Activated T-helper 2 cell treated with anti-CD3 and anti-CD28 coated beads, Interferon-gamma antibody, Interleukin-2, Interleukin-4, amounts not matched to agents 10 μg/mL and 5 μg/mL and 100 μg/mL, durations not matched to agents 14 hours and 24 hours and 36 hours (primary cell): Measurements from ENCODE around the gene SOWAHD. TPM values are rescaled to one million over a fixed set of nuclear protein-coding genes. Genes with fewer than 3 reads are reported as not detected.
"Not testable (repeated sequence)": the region's sequence is repeated elsewhere in the genome, so short reads cannot be mapped to it uniquely, and the experiment has no call there.

Experiments used
- DNase-seq: peaks from one replicate; pipeline ENCODE4 v3.0.0; 2021; ENCODE audit warnings: low spot score
- H3K27ac Mint-ChIP-seq: one replicate; pipeline ENCODE4 v1.8.0; 2021; ENCODE audit warnings: mixed read lengths
- H3K27me3 Mint-ChIP-seq: one replicate; pipeline ENCODE4 v1.8.0; 2021; ENCODE audit warnings: low read depth, mixed read lengths
- H3K36me3 Mint-ChIP-seq: one replicate; pipeline ENCODE4 v1.8.0; 2021; ENCODE audit warnings: low read depth, mixed read lengths
- H3K4me1 Mint-ChIP-seq: one replicate; pipeline ENCODE4 v1.8.0; 2021; ENCODE audit warnings: low read depth, mixed read lengths
- H3K4me3 Mint-ChIP-seq: one replicate; pipeline ENCODE4 v1.8.0; 2021; ENCODE audit warnings: low read depth, mild to moderate bottlenecking, moderate library complexity, mixed read lengths
- H3K9me3 Mint-ChIP-seq: one replicate; pipeline ENCODE4 v1.8.0; 2021; ENCODE audit warnings: mixed read lengths
- intact Hi-C: fragments of 100-400 bp; cut with micrococcal nuclease; formaldehyde crosslinking; loops from one replicate; pipeline ENCODE4 v1.15.1; 2023
- total RNA-seq: library from RNA; stranded (reverse); gene quantifications from 2 replicates; pipeline ENCODE4 v1.2.3, GENCODE V29; 2022

SOWAHD gene
- total RNA-seq, 1 donor from 2014 or later, result 0.59 TPM

DNA sequence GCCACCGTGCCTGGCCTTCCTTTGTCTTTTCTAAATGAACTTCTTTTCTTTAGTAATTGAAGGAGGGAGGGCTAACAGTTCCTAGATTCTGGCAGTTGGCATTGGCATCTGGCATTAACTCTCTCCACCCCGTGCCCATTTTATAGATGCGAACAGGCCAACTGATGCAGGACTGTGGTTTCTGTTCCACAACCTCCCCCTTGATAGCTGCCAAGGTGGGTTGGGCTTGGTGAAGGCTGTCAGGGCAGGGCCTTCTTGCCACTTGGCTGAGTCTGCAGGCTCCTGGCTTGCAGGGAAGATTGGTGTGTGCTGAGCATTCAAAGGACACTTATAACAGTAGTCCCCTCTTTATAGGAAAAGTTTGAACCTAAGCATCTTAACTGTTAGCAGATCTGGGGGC lies 4.3 kb downstream of the SOWAHD start:
- Mint-ChIP-seq H3K27me3 (no peaks in the 10 kb centered on the region), H3K36me3 (no peaks in the 10 kb centered on the region), H3K9me3 (no peaks in the 10 kb centered on the region), H3K4me3 (no peak overlapping the region), H3K4me1 (peaks cover 14% of the 10 kb centered on the region), H3K27ac (no peak overlapping the region)
- intact Hi-C loops, result no loop called here
- no peak for DNase-seq

DNA sequence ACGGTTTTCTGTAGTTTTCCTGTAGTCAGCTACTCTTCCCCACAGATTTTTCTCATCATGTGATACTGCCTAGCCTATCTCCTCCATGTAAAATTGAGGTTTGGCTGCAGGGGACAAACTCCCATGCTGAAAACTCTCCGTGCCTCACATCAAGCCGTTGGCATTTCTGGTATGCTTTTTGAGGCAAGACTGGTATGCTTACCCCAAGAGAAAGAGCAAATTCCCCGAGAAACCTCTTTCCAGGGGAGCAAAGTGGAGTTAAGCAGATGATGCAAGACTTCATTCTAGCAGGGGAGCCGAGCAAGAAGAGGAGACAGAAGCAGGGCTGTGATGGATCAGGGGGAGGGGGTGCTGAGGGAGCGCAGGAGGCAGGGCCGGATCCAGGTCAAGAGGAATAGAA lies 4.8 kb downstream of the SOWAHD start:
- DNase-seq, result no peak
- intact Hi-C loops, result no loop called here
- Mint-ChIP-seq H3K27me3 (no peaks in the 10 kb centered on the region), H3K4me3 (no peak overlapping the region), H3K4me1 (peaks cover 12% of the 10 kb centered on the region), H3K9me3 (no peaks in the 10 kb centered on the region), H3K36me3 (no peaks in the 10 kb centered on the region), H3K27ac (no peak overlapping the region)

DNA sequence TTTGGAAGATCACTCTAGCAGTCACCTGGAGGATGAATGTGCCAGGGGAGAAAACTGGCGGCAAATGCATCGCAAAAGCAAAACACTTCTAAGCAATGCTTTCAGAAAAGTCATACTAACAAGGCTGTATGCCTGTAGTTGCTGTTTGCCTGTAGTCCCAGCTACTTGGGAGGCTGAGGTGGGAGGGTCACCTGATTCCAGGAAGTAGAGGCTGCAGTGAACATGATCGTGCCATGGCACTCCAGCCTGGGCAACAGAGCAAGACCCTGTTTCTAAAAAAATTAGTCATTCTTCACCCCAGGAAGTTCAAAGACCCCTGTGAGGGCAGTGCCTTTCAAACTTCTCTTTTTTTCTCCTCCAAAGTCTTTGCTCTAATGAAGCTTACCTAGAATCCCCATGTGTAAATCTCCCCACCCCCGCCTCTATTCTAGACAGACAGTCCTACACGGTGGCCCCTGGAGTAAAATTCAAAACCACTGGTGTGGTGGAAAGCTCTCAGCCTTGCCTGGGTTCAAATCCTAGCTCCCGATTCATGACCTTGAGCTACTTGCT lies 5.5 kb downstream of the SOWAHD start:
- no peak for DNase-seq
- no peaks in the 10 kb centered on the region for H3K27me3 Mint-ChIP-seq
- H3K4me3 Mint-ChIP-seq, result no peak overlapping the region
- H3K36me3 Mint-ChIP-seq, result peaks cover 3% of the 10 kb centered on the region
- no peaks in the 10 kb centered on the region for H3K9me3 Mint-ChIP-seq
- intact Hi-C loops, result no loop called here
- peaks cover 12% of the 10 kb centered on the region for H3K4me1 Mint-ChIP-seq
- H3K27ac Mint-ChIP-seq, result no peak overlapping the region

DNA sequence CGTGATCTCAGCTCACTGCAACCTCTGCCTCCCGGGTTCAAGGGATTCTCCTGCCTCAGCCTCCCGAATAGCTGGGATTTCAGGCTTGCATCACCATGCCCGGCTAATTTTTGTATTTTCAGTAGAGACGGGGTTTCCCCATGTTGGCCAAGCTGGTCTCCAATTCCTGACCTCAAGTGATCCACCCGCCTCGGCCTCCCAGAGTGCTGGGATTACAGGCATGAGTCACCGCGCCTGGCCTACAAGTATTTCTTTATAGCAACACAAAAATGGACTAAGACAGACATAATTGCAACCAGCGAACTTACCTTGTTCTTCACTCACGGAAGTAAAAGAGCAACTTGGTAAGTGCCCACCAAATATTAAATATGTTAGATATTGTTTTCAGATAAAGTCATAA lies 10.0 kb downstream of the SOWAHD start:
- H3K4me3 Mint-ChIP-seq, H3K27ac Mint-ChIP-seq, H3K4me1 Mint-ChIP-seq, H3K9me3 Mint-ChIP-seq, intact Hi-C loops, DNase-seq, H3K27me3 Mint-ChIP-seq: not testable (repeated sequence)
- H3K36me3 Mint-ChIP-seq, result peaks cover 16% of the 10 kb centered on the region

- peaks cover 16% of the 10 kb centered on the region for H3K36me3 Mint-ChIP-seq
- H3K4me1 Mint-ChIP-seq, intact Hi-C loops, H3K9me3 Mint-ChIP-seq, H3K4me3 Mint-ChIP-seq, DNase-seq, H3K27ac Mint-ChIP-seq, H3K27me3 Mint-ChIP-seq: not testable (repeated sequence)
These were observed 11.0 kb downstream of the SOWAHD start for GRCh38 chrX:119769388-119769787.

DNA sequence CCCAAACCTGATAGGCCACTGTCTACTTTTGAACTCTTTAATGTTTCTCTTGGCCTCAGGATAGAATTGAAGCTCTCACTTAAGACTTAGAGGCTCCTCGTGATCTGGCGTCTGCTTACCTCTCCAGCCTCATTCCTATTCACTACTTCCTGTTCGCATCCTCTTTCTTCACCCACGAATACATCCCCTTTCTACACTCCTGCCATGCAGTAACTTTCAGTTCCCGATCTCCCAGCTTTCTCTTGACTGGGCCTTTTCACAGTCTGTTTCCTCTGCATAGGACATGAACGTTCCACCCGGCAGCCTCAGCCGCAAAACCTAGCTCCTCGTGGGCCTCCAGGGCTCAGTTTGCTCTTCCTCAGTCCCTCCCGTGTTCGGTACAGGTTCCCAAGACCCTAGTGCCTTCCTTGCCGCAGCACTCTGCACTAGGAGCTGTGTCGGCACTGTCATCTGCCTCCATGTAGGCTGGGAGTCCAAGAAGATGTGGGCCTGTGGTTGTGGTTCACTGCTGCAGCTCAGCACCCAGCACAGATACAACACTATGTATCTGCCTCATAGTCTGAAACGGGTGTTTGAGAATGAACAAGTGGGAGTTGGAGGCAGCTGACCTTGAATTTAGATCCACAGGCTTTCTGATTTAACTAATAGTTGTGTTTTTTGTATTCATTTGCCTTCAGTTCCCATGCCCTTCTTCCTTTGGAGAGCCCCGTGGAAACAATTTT lies 17.3 kb downstream of the SOWAHD start:
- Mint-ChIP-seq H3K36me3 (peaks cover 6% of the 10 kb centered on the region), H3K9me3 (no peaks in the 10 kb centered on the region), H3K27me3 (no peaks in the 10 kb centered on the region), H3K4me3 (no peak overlapping the region), H3K4me1 (peaks cover 5% of the 10 kb centered on the region), H3K27ac (no peak overlapping the region)
- intact Hi-C loops, result no loop called here
- DNase-seq, result no peak

DNA sequence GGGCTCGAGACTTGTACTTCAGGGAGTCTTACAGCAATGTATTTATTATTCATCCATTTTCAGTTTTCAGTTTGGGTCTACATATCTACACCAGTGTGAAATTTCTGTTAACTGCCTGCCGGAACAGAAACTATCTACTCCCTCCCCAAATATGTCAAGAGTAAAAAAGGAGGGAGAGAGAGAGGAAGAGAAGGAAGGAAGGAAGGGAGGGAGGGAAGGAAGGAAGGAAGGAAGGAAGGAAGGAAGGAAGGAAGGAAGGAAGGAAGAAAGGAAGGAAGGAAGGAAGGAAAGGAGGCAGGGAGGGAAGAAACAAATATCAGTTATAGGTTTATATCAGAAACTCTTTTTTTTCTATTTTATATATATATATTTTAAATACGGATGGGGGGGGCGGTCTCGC lies 20.4 kb downstream of the SOWAHD start:
- Mint-ChIP-seq H3K4me1 (peaks cover 7% of the 10 kb centered on the region), H3K4me3 (no peak overlapping the region), H3K27ac (no peak overlapping the region), H3K9me3 (no peaks in the 10 kb centered on the region), H3K27me3 (no peaks in the 10 kb centered on the region), H3K36me3 (peaks cover 20% of the 10 kb centered on the region)
- DNase-seq, result no peak
- intact Hi-C loops, result no loop called here

DNA sequence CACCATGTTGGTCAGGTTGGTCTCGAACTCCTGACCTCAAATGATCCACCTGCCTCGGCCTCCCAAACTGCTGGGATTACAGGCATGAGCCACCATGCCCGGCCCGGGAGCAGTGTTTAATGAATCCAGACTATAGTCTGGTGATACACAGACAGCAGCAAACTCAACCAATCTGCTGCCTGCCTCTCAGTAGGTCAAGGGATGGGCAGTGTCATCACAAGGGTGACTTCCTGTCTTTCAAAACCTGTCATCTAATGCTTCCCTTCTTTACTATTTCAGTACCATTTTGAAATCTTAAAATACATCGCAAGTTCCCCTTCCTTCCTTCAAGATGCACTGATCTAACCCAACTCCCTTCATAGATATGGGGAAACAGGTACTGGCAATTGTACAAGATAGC lies 24.6 kb downstream of the SOWAHD start:
- no peak for DNase-seq
- H3K27ac Mint-ChIP-seq, result no peak overlapping the region
- H3K9me3 Mint-ChIP-seq, result no peaks in the 10 kb centered on the region
- peaks cover 14% of the 10 kb centered on the region for H3K4me1 Mint-ChIP-seq
- H3K4me3 Mint-ChIP-seq, result no peak overlapping the region
- no peaks in the 10 kb centered on the region for H3K27me3 Mint-ChIP-seq
- H3K36me3 Mint-ChIP-seq, result peaks cover 41% of the 10 kb centered on the region
- intact Hi-C loops, result no loop called here

DNA sequence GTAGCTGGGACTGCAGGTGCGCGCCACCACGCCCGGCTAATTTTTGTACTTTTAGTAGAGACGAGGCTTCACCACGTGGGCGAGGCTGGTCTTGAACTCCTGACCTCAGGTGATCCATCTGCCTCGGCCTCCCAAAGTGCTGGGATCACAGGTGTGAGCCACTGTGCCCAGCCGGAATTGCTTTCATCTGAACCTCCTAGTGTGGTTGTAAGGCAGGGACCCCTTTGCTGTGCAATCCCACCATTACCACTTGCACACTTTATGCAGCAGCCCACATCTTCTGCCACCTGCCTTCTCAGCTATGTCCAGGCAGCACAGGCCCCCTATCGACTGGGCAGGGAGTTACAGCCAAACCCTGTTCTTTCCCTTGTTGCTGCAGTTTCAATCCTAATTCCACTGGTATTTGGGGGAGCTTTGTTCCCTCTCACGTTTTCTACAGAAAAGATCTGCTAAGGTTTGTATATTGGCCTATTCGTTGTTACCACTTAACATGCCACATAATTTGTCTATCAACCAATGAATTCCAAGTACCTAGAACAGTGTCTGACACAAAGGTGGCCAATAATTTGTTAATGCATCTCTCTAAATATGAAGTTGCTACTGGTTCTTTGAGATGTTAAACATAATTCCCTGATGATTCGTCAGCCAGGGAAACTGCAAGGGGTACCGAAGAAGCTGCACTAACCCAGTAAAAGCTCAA lies 26.5 kb downstream of the SOWAHD start:
- intact Hi-C loops, result no loop called here
- H3K27ac Mint-ChIP-seq, result peak overlapping the region; percentile 12
- H3K36me3 Mint-ChIP-seq, result peaks cover 57% of the 10 kb centered on the region
- H3K27me3 Mint-ChIP-seq, result no peaks in the 10 kb centered on the region
- H3K4me3 Mint-ChIP-seq, result no peak overlapping the region
- peak; percentile 11 for DNase-seq
- H3K9me3 Mint-ChIP-seq, result no peaks in the 10 kb centered on the region
- H3K4me1 Mint-ChIP-seq, result peaks cover 17% of the 10 kb centered on the region

DNA sequence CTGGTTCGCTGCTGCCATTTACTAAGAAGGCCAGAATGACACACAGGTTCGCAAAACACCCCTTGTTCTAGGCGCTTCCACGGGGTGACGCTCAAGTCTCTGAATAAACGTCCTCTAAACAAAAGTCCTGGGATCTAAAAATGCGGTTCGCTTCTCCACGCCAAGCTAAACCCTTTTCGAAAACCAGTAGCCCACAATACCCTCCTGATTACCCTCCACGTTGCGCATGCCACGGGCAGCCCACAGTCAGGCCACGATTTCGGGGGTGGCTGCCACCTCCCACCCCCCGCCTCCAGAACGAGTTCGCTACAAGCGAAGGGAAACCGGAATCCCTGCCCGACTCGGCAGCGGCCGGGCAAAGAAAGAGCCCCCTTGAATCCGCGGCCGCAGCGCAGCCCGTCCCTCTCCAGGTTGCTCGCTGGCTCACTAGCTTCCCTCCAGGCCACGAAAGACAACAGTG lies 32.6 kb downstream of the SOWAHD start:
- Mint-ChIP-seq H3K27me3 (no peaks in the 10 kb centered on the region), H3K9me3 (no peaks in the 10 kb centered on the region), H3K36me3 (peaks cover 42% of the 10 kb centered on the region), H3K4me3 (peak overlapping the region; percentile 95), H3K4me1 (peaks cover 8% of the 10 kb centered on the region), H3K27ac (peak overlapping the region; percentile 92)
- intact Hi-C loops, result loop anchor here (1.0 to 5.0 kb wide), 6 partner anchors 34 to 184 kb away; partner anchors contain the start of genes NDUFA1, NKRF, RNF113A and SEPTIN6
- no peak for DNase-seq

DNA sequence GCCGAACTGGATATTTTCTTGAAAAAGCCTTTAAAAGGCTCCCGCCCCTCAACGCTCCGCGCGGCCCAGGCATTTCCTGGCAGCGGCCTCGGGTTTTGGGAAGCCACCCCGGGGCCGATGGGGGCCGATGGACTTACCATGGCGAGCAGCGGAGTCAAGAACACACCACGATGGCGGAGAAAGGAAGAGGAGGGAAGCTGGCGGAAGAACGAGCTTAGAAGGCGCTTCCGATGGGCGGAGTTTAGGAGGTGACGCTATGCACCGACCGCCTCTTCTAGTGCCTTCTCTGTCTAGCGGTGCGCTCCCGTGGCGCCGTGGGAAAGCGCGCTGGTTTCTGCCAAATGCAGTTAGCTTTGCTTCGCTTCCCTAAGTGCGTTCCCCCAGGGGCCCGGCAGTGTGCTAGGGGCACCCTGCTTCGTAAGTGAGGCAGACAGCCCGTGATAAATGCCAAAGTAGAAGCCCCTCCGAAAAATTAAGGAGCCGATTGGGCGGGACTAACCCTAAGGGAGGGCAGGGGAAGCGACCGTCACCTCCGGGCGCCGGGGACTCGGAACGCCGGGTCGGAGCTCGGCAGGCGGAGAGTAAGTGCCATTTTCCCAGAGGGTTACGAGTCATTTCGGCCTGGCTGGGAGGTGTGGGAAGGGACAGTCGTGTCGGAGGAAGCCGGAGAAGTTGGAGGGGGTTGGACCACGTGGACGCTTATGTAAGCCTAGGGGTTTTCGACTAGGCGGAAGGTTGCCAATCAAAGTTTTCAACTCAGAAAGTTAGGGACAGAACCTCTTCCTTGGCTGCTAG lies 33.2 kb downstream of the SOWAHD start, which contains the start of gene RPL39:
Gene RPL39 (minus strand): TSS at position 194 of the 795 bp plus-strand sequence. CDS start 54 bp downstream, at position 140.
- peak within 1 kb of the TSS; percentile 92 for H3K27ac Mint-ChIP-seq
- intact Hi-C loops, result loop anchor here (1.0 to 5.0 kb wide), 6 partner anchors 35 to 185 kb away; partner anchors contain the start of genes NDUFA1, NKRF, RNF113A and SEPTIN6
- H3K4me3 Mint-ChIP-seq, result peak within 1 kb of the TSS; percentile 95
- H3K27me3 Mint-ChIP-seq, result no peaks in the 10 kb centered on the region
- DNase-seq, result peak; percentile 78
- peaks cover 8% of the 10 kb centered on the region for H3K4me1 Mint-ChIP-seq
- no peaks in the 10 kb centered on the region for H3K9me3 Mint-ChIP-seq
- peaks cover 39% of the 10 kb centered on the region for H3K36me3 Mint-ChIP-seq
